Stimulated activated effector memory CD8-positive, alpha-beta T cell treated with anti-CD3 and anti-CD28 coated beads, Interleukin-12 subunit alpha, Interleukin-12 subunit beta, amount 100 ng/mL, for 72 hours (primary cell): ENCODE results near the gene DYNC1LI2.

Source experiments
- ATAC-seq: fragments of 150-1000 bp; cut with Tn5 transposase; 2 replicates; pipeline ENCODE4 v1.10.0; 2021
- DNase-seq, 2 donors: peaks; one replicate each; pipeline ENCODE4 v3.0.0; 2021 to 2022; ENCODE audit warnings: low spot score in 2 of 2
- H3K27ac Mint-ChIP-seq: one replicate; pipeline ENCODE4 v1.8.0; 2022; ENCODE audit warnings: mild to moderate bottlenecking, mixed read lengths
- H3K36me3 Mint-ChIP-seq: one replicate; pipeline ENCODE4 v1.8.0; 2022; ENCODE audit warnings: mild to moderate bottlenecking, mixed read lengths
- H3K4me1 Mint-ChIP-seq: one replicate; pipeline ENCODE4 v1.8.0; 2022; ENCODE audit warnings: mixed read lengths
- H3K4me3 Mint-ChIP-seq: one replicate; pipeline ENCODE4 v1.8.0; 2022; ENCODE audit warnings: mild to moderate bottlenecking, mixed read lengths
- H3K9me3 Mint-ChIP-seq: one replicate; pipeline ENCODE4 v1.8.0; 2022; ENCODE audit warnings: mixed read lengths

The DYNC1LI2 gene

DNA sequence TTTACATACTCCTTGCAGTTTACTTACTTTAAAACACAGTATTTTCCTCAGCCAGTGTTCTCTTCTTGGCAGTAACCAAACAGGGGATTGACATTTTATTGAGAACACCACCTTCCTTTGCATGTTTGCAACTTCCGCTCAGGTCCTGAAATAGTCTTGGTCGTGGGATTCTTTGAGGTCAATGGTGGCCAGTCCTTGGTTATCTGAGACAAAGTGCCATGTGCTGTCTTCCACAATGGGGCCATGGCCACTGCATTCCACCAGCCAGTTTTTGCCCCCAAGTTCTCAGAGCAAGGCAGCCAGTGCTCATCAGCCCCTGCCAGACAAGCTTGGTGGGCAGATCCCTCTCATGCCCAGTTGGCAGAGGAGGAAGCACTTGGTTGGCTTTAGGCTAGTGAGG, 77.7 kb downstream of the DYNC1LI2 start:
- Mint-ChIP-seq H3K36me3 (no peaks in the 10 kb centered on the region), H3K4me1 (no peaks in the 10 kb centered on the region), H3K27ac (no peak overlapping the region), H3K9me3 (no peaks in the 10 kb centered on the region), H3K4me3 (no peak overlapping the region)
- no peak for ATAC-seq
- DNase-seq: no peak
